Heart right ventricle (tissue), 16 donors: ENCODE results near the gene CBLIF. TPM values are rescaled to one million over a fixed set of nuclear protein-coding genes. Genes with fewer than 3 reads are reported as not detected.

ENCODE experiments used
- ATAC-seq, 8 donors: fragments of 200-7000 bp; cut with Tn5 transposase; one replicate each; pipeline ENCODE4 v1.9.1; 2020; ENCODE audit warnings: mild to moderate bottlenecking in 8 of 8, moderate library complexity in 8 of 8, moderate number of reproducible peaks in 1 of 8
- DNase-seq, 2 donors: peaks; one replicate each; pipeline ENCODE4 v3.0.0-alpha.2; 2020
- H3K27ac ChIP-seq, 10 donors: fragments of 200-600 bp; sonication (generic) in 2 of 10; one replicate each; pipeline versions ENCODE4 v1.5.0 to v1.8.0; 2020 to 2022; ENCODE audit warnings: mild to moderate bottlenecking in 3 of 10
- H3K27me3 ChIP-seq, 7 donors: fragments of 200-600 bp; one replicate each; pipeline ENCODE4 v1.8.0; 2021 to 2022; ENCODE audit warnings: mild to moderate bottlenecking in 2 of 7
- H3K36me3 ChIP-seq, 9 donors: fragments of 200-600 bp; sonication (generic) in 1 of 9; one replicate each; pipeline versions ENCODE4 v1.5.0 to v1.8.0; 2020 to 2022; ENCODE audit warnings: mild to moderate bottlenecking in 2 of 9
- H3K4me1 ChIP-seq, 9 donors: fragments of 200-600 bp; sonication (generic) in 1 of 9; one replicate each; pipeline versions ENCODE4 v1.5.0 to v1.8.0; 2020 to 2022; ENCODE audit warnings: mild to moderate bottlenecking in 4 of 9
- H3K4me3 ChIP-seq, 10 donors: fragments of 200-600 bp; sonication (generic) in 2 of 10; one replicate each; pipeline versions ENCODE4 v1.5.0 to v1.8.0; 2020 to 2022; ENCODE audit warnings: mild to moderate bottlenecking in 7 of 10, moderate library complexity in 2 of 10
- H3K9me3 ChIP-seq, 11 donors: fragments of 200-600 bp in 10 of 11; sonication (generic) in 2 of 11; one replicate each; pipeline versions ENCODE4 v1.5.0 to v1.8.0; 2013 to 2022; ENCODE audit warnings: mild to moderate bottlenecking in 2 of 11, control low read depth in 1 of 11, moderate library complexity in 1 of 11
- WGBS, 2 donors: extraction: QIAGEN DNeasy Blood & Tissue Kit; methylation state at CpG; one replicate each; pipeline ENCODE4 v1.1.7; 2013; ENCODE audit warnings: inconsistent platforms in 1 of 2; 5-methylcytosine and 5-hydroxymethylcytosine counted together
- intact Hi-C, 10 donors: fragments of 100-400 bp; cut with DNase I; formaldehyde crosslinking; loops; one replicate each; pipeline versions ENCODE4 v1.11.1 to v1.14.2; 2022
- polyA plus RNA-seq, 2 donors: library from polyadenylated mRNA; stranded (reverse); fragments of 200-250 nt; gene quantifications; one replicate each; pipeline ENCODE4 v1.2.3, GENCODE V29; 2013
- total RNA-seq, 10 donors: library from RNA; stranded (reverse); fragmentation: NEBNext Ultra II Directional in 3 of 10; extraction: Animal tissue kit (Norgen Biotek cat#: 25700) in 3 of 10; gene quantifications; one replicate each; pipeline versions ENCODE4 v1.2.1 to v1.2.4, GENCODE V29; 2021 to 2023
- TF ChIP-seq, protein P1 (sequence below), 9 donors: fragments of 200-600 bp; sonication (generic) in 2 of 9; IDR thresholded peaks; one replicate each; pipeline versions ENCODE4 v1.5.0 to v1.8.0; 2021 to 2022; ENCODE audit warnings: antibody characterized with exemption in 9 of 9, mild to moderate bottlenecking in 5 of 9, moderate library complexity in 1 of 9
- donor health status: Arrhythmogenic right ventricular cardiomyopathy.
- donor health status: ischemic (EF 13 %, LVEDD 7.1; RV severe dilation, severe dysfunction).
- donor health status: healthy with polysubstance abuse.
- donor health status: DM: no; HTN: yes; CAD: no.
- donor health status: DM: no; HTN: no; CAD: no.
- donor health status: ischemic (EF 25% LVEDD 6.9; RV normal size, moderate dysfunction).
- donor health status: ischemic (EF 25% LVEDD 5.7; RV mildly dilated, moderate dysfunction).
- donor health status: healthy.
- donor health status: DM: yes; HTN: yes; CAD: no.
- donor health status: Ischemic cardiomyopathy.
- donor health status: ischemic (EF 35%, LVEDD 5.7; RV mildly dilated, moderate dysfunction).
- donor health status: nonischemic (EF 11% LVEDD 7.7; RV severe dilation, severe dysfunction).
- donor health status: DM: yes; HTN: yes; CAD: no.
- donor health status: PGD.
- donor health status: ischemic (EF 29% LVEDD 5.4; RV normal size, mild dysfunction).
- donor health status: nonischemic (EF 23%, LVEDD 6.1; RV moderate dilation, normal function).

CBLIF gene
- total and polyA plus RNA-seq, 12 donors = not detected

DNA sequence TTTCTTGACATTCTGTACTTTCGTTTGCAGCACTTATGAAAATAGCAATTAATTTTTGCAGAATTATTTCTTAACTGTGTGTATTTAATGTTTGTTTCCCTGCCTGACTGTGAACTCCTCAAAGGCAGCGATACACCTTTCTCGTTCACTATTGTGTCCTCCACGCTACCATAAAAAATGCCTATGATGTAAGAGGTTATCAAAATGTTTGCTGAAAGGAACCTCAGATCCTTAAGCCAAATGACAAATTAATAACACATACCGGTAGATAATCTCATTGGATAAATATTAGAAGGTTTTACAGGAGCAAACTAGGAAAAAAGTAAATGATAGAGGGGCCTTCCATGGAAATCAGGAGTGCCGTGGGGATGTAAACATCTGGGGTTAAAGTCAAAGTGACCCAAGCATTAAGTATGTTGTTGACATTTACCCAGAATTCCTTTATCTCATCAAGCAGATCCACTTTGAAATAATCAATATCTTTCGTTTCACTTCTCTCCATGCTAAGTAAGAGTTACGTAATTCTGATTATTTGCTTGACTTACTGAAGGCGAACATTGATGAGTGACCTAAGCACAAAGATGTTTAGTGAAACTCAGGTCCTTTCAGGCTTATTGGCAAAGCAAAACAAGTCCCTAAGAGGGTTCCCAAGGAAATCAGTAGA lies 30.7 kb upstream of the CBLIF start:
- Histone ChIP-seq H3K27ac (no peak overlapping the region), H3K27me3 (no peaks in the 10 kb centered on the region), H3K9me3 (peaks cover 0 to 7% (median 0%) of the 10 kb centered on the region in 11 donors), H3K4me1 (no peaks in the 10 kb centered on the region), H3K36me3 (no peaks in the 10 kb centered on the region), H3K4me3 (no peak overlapping the region)
- 87 to 88% methylated on average over 9 of the region's 9 CpGs for WGBS, 2 donors
- ATAC-seq (no peak), DNase-seq (no peak)
- intact Hi-C loops = no loop called here
- TF ChIP-seq, protein P1, sequence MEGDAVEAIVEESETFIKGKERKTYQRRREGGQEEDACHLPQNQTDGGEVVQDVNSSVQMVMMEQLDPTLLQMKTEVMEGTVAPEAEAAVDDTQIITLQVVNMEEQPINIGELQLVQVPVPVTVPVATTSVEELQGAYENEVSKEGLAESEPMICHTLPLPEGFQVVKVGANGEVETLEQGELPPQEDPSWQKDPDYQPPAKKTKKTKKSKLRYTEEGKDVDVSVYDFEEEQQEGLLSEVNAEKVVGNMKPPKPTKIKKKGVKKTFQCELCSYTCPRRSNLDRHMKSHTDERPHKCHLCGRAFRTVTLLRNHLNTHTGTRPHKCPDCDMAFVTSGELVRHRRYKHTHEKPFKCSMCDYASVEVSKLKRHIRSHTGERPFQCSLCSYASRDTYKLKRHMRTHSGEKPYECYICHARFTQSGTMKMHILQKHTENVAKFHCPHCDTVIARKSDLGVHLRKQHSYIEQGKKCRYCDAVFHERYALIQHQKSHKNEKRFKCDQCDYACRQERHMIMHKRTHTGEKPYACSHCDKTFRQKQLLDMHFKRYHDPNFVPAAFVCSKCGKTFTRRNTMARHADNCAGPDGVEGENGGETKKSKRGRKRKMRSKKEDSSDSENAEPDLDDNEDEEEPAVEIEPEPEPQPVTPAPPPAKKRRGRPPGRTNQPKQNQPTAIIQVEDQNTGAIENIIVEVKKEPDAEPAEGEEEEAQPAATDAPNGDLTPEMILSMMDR (IDR thresholded peaks at IDR 0.05) = no peak

GRCh38 chr11:59872076-59872475 lies 26.8 kb upstream of the CBLIF start:
- TF ChIP-seq, protein P1 (IDR thresholded peaks at IDR 0.05) = no peak
- ATAC-seq (no peak), DNase-seq (no peak)
- H3K27ac ChIP-seq = no peak overlapping the region
- intact Hi-C loops = no loop called here
- no peaks in the 10 kb centered on the region for H3K4me1 ChIP-seq
- no peaks in the 10 kb centered on the region for H3K27me3 ChIP-seq
- no peaks in the 10 kb centered on the region for H3K36me3 ChIP-seq
- peaks cover 0 to 12% (median 0%) of the 10 kb centered on the region in 11 donors for H3K9me3 ChIP-seq
- H3K4me3 ChIP-seq = no peak overlapping the region

DNA sequence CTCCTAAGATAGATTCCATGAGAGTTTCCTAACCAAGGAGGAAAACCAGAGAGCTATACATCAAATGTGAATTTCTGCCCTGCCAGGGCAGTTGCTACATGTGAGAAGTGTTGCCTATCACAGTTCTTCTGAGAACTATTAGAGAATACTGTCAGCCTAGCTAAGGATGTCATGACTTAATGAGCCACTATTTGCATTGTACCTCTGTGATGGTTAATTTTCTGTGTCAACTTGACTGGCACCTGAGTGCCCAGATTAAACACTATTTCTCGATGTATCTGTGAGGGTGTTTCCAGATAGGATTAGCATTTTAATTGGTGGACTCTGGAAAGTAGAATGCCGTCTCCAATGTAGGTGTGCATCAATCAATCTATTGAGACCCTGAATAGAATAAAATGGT lies 22.6 kb upstream of the CBLIF start:
- Histone ChIP-seq H3K36me3 (no peaks in the 10 kb centered on the region), H3K27ac (no peak overlapping the region), H3K4me3 (no peak overlapping the region), H3K4me1 (peaks cover 0 to 15% (median 0%) of the 10 kb centered on the region in 9 donors), H3K27me3 (no peaks in the 10 kb centered on the region), H3K9me3 (peaks cover 0 to 12% (median 0%) of the 10 kb centered on the region in 11 donors)
- WGBS, 2 donors = 87 to 91% methylated on average over 2 of the region's 2 CpGs
- DNase-seq (no peak), ATAC-seq (no peak)
- intact Hi-C loops = no loop called here
- TF ChIP-seq, protein P1 (IDR thresholded peaks at IDR 0.05) = no peak

DNA sequence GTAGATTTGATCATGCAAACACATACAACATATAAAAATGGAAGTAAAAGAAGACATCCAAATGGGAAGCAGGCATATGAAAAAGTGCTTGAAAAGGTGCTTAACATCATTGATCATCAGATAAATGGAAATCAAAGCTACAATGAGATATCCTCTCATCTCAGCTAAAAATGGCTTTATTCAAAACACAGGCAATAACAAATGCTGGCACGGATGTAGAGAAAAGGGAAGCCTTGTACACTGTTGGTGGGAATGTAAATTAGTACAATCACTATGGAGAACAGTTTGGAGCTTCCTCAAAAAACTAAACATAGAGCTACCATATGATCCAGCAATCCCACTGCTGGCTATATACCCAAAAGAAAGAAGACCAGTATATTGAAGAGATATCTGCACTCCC lies 21.5 kb upstream of the CBLIF start:
- DNase-seq (no peak), ATAC-seq (no peak)
- Histone ChIP-seq H3K27me3 (no peaks in the 10 kb centered on the region), H3K36me3 (no peaks in the 10 kb centered on the region), H3K4me1 (peaks cover 0 to 15% (median 0%) of the 10 kb centered on the region in 9 donors), H3K4me3 (no peak overlapping the region), H3K27ac (no peak overlapping the region), H3K9me3 (peaks cover 0 to 12% (median 0%) of the 10 kb centered on the region in 11 donors)
- intact Hi-C loops = no loop called here
- TF ChIP-seq, protein P1 (IDR thresholded peaks at IDR 0.05) = no peak
- WGBS, 2 donors = 75 to 81% methylated on average over 1 of the region's 1 CpG
